Hepatocyte (in vitro differentiated cells): ENCODE results near the gene SERPINE3. TPM values are rescaled to one million over a fixed set of nuclear protein-coding genes. Genes with fewer than 3 reads are reported as not detected.

Experiments
- DNase-seq: peaks from one replicate; pipeline ENCODE4 v3.0.0-alpha.2; 2016; ENCODE audit warnings: low spot score
- H2AFZ ChIP-seq: fragments of 200-600 bp; sonication (generic); 2 replicates; pipeline ENCODE4 v1.6.0; 2016; ENCODE audit warnings: antibody characterized with exemption, mild to moderate bottlenecking
- H3K27ac ChIP-seq: fragments of 200-600 bp; sonication (generic); 2 replicates; pipeline ENCODE4 v1.5.1; 2016; ENCODE audit warnings: mild to moderate bottlenecking
- H3K27me3 ChIP-seq: fragments of 200-600 bp; sonication (generic); 2 replicates; pipeline ENCODE4 v1.6.1; 2016
- H3K36me3 ChIP-seq: fragments of 200-600 bp; sonication (generic); replicated peaks from 2 replicates; pipeline ENCODE4 v1.5.1; 2016; ENCODE audit warnings: low read depth; ENCODE audit not compliant: insufficient read depth
- H3K4me1 ChIP-seq: fragments of 200-600 bp; sonication (generic); 2 replicates; pipeline ENCODE4 v1.5.1; 2016; ENCODE audit warnings: mild to moderate bottlenecking, moderate library complexity; ENCODE audit not compliant: insufficient read depth
- H3K4me2 ChIP-seq: fragments of 200-600 bp; sonication (generic); 2 replicates; pipeline ENCODE4 v1.6.0; 2016
- H3K4me3 ChIP-seq: fragments of 200-600 bp; sonication (generic); 2 replicates; pipeline ENCODE4 v1.5.1; 2016; ENCODE audit warnings: mild to moderate bottlenecking
- H3K79me2 ChIP-seq: fragments of 200-600 bp; sonication (generic); 2 replicates; pipeline ENCODE4 v1.6.0; 2017; ENCODE audit warnings: mild to moderate bottlenecking
- H3K9me2 ChIP-seq: fragments of 200-600 bp; sonication (generic); replicated peaks from 2 replicates; pipeline ENCODE4 v1.6.0; 2017; ENCODE audit warnings: mild to moderate bottlenecking; ENCODE audit not compliant: insufficient read depth
- H3K9me3 ChIP-seq: fragments of 200-600 bp; sonication (generic); 2 replicates; pipeline ENCODE4 v1.5.1; 2016; ENCODE audit warnings: low read depth, mild to moderate bottlenecking
- H4K20me1 ChIP-seq: fragments of 200-600 bp; sonication (generic); 2 replicates; pipeline ENCODE4 v1.6.0; 2016; ENCODE audit warnings: mild to moderate bottlenecking; ENCODE audit not compliant: insufficient read depth, poor library complexity, severe bottlenecking
- EZH2 ChIP-seq: fragments of 200-600 bp; sonication (generic); IDR thresholded peaks from 2 replicates; pipeline ENCODE4 v1.6.1; 2016; ENCODE audit warnings: antibody characterized with exemption, mild to moderate bottlenecking, borderline replicate concordance
- EZH2phosphoT487 ChIP-seq: fragments of 200-600 bp; sonication (generic); IDR thresholded peaks from one replicate; pipeline ENCODE4 v1.6.1; 2018; ENCODE audit warnings: antibody characterized with exemption, mild to moderate bottlenecking, low read depth, moderate library complexity; ENCODE audit not compliant: unreplicated experiment, severe bottlenecking
- WGBS: methylation state at CpG from one replicate; pipeline ENCODE4 v1.1.6; 2016; ENCODE audit warnings: low lambda C conversion rate; ENCODE audit errors: missing lambda C conversion rate; 5-methylcytosine and 5-hydroxymethylcytosine counted together
- polyA plus RNA-seq: library from polyadenylated mRNA; unstranded; fragments of >200 nt; fragmentation: Nextera tagmentation; extraction: Ambion mirVana; gene quantifications from 2 replicates; pipeline ENCODE4 v1.2.1, GENCODE V29; 2016
- total RNA-seq: library from RNA; depleted of rRNA; stranded (reverse); fragments of >200 nt; gene quantifications from 2 replicates; pipeline ENCODE4 v1.2.3, GENCODE V29; 2014
- TF ChIP-seq, protein P1 (sequence below): fragments of 200-600 bp; sonication (generic); IDR thresholded peaks from 2 replicates; pipeline ENCODE4 v1.5.1; 2016; ENCODE audit warnings: antibody characterized with exemption, mild to moderate bottlenecking; ENCODE audit not compliant: poor library complexity

SERPINE3 gene
- total and polyA plus RNA-seq, 2 experiments from 2014 or later, result 53.6 to 163 TPM

DNA sequence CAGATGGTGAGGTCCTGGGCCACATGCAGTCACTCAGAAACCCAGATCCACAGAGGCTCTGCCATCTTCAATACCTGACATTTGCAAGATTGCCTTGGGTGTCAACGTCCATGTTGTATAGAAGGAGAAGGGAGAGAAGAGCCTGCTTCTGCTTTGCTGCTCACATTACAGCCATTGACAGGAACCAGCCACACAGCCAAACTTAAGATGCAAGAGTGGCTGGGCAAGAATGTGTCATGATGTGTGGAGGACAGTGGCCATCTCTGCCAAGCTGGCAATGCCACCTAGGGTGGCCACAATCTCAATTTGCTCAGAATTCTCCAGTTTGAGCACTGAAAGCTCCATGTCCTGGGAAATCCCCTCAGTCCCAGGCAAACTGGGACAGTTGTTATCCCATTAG, 25.9 kb upstream of the SERPINE3 start:
- no peaks in the 10 kb centered on the region for H3K4me1 ChIP-seq
- no peak overlapping the region for H3K4me3 ChIP-seq
- DNase-seq, result no peak
- no peak overlapping the region for H3K27ac ChIP-seq
- no peak overlapping the region for H2AFZ ChIP-seq
- no peaks in the 10 kb centered on the region for H3K36me3 ChIP-seq
- WGBS, result 90% methylated on average over 1 of the region's 1 CpG
- no peaks in the 10 kb centered on the region for H3K9me2 ChIP-seq
- no peaks in the 10 kb centered on the region for H3K79me2 ChIP-seq
- H3K27me3 ChIP-seq, result no peaks in the 10 kb centered on the region
- TF ChIP-seq, protein P1, sequence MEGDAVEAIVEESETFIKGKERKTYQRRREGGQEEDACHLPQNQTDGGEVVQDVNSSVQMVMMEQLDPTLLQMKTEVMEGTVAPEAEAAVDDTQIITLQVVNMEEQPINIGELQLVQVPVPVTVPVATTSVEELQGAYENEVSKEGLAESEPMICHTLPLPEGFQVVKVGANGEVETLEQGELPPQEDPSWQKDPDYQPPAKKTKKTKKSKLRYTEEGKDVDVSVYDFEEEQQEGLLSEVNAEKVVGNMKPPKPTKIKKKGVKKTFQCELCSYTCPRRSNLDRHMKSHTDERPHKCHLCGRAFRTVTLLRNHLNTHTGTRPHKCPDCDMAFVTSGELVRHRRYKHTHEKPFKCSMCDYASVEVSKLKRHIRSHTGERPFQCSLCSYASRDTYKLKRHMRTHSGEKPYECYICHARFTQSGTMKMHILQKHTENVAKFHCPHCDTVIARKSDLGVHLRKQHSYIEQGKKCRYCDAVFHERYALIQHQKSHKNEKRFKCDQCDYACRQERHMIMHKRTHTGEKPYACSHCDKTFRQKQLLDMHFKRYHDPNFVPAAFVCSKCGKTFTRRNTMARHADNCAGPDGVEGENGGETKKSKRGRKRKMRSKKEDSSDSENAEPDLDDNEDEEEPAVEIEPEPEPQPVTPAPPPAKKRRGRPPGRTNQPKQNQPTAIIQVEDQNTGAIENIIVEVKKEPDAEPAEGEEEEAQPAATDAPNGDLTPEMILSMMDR, result no peak
- no peak for TF ChIP-seq EZH2phosphoT487
- no peak for TF ChIP-seq EZH2
- H3K9me3 ChIP-seq, result no peaks in the 10 kb centered on the region
- no peak overlapping the region for H3K4me2 ChIP-seq
- H4K20me1 ChIP-seq, result no peaks in the 10 kb centered on the region

DNA sequence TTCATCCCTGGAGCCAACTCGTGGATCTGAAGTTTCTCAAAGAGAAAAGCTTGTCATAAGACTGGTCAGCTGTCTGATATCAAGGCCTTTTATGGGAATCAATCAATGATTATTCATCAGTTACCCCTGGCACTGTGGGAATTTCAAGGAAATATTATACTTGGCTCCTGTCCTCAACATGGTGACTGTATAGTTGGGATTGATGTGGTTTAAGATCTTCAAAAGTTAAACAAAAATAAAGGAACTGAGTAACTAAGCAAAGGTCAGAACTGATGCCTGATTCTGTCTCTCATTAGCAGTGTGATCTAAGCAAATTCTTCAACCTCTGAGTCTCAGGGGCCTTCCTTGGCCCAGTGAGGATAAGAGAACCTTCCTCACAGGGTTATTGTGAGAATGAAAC, 22.2 kb upstream of the SERPINE3 start:
- Histone ChIP-seq H3K79me2 (no peaks in the 10 kb centered on the region), H3K4me2 (no peak overlapping the region), H3K27ac (no peak overlapping the region), H3K9me2 (no peaks in the 10 kb centered on the region), H4K20me1 (no peaks in the 10 kb centered on the region), H3K27me3 (no peaks in the 10 kb centered on the region), H3K4me1 (no peaks in the 10 kb centered on the region), H3K4me3 (no peak overlapping the region), H2AFZ (no peak overlapping the region), H3K36me3 (no peaks in the 10 kb centered on the region), H3K9me3 (no peaks in the 10 kb centered on the region)
- WGBS, result 63% methylated on average over 1 of the region's 1 CpG
- TF ChIP-seq, protein P1, result no peak
- TF ChIP-seq EZH2phosphoT487, result no peak
- TF ChIP-seq EZH2, result no peak
- DNase-seq, result no peak

DNA sequence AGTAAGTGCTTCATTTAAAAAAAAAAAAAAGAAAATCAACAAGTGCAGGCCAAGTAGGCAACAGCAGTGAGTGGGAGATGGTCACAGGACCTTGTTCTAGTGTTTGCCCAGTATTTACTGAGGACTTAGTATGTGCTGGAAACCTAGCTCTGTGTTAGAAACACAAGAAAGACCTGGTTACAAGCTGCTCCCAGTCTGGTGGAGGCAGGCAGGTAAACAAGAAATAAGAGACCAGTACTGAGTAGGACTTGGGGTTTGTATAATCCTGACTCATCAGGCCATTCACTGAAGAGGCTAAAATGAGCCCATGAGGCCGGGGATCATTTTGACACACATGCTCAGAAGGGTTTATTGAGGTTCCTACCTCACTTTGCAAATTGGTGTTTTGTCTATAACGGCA, 21.5 kb upstream of the SERPINE3 start:
- Histone ChIP-seq H3K79me2 (no peaks in the 10 kb centered on the region), H3K36me3 (no peaks in the 10 kb centered on the region), H2AFZ (no peak overlapping the region), H4K20me1 (no peaks in the 10 kb centered on the region), H3K27me3 (no peaks in the 10 kb centered on the region), H3K27ac (no peak overlapping the region), H3K4me2 (no peak overlapping the region), H3K4me3 (no peak overlapping the region), H3K4me1 (no peaks in the 10 kb centered on the region), H3K9me2 (no peaks in the 10 kb centered on the region), H3K9me3 (no peaks in the 10 kb centered on the region)
- 90% methylated on average over 2 of the region's 2 CpGs for WGBS
- no peak for DNase-seq
- TF ChIP-seq EZH2 (no peak), EZH2phosphoT487 (no peak)
- TF ChIP-seq, protein P1, result no peak

DNA sequence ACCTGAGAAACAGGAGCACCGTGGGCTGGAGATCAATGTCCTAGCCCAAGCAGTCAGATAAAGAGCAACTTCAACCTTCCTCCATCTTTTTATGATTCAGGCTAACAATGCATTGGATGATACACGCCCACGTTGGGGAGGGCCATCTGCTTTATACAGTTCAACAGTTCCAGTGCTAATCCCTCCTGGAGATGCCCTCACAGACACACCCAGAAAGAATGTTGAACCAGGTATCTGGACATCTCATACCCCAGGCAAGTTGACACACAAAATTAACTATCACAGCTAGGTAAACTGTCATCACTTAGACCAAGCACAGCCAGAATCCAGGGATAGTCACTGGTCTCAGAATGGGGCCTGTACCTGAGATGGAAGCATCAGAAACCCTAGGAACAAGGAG, 20.6 kb upstream of the SERPINE3 start:
- Histone ChIP-seq H3K4me1 (no peaks in the 10 kb centered on the region), H3K27ac (no peak overlapping the region), H3K9me3 (no peaks in the 10 kb centered on the region), H4K20me1 (no peaks in the 10 kb centered on the region), H3K79me2 (no peaks in the 10 kb centered on the region), H3K36me3 (no peaks in the 10 kb centered on the region), H3K4me2 (no peak overlapping the region), H3K4me3 (no peak overlapping the region), H3K27me3 (no peaks in the 10 kb centered on the region), H3K9me2 (no peaks in the 10 kb centered on the region), H2AFZ (no peak overlapping the region)
- TF ChIP-seq EZH2phosphoT487 (no peak), EZH2 (no peak)
- TF ChIP-seq, protein P1, result no peak
- WGBS, result 89% methylated on average over 3 of the region's 3 CpGs
- DNase-seq, result no peak
